Lower lobe of right lung (tissue), 2 donors: ENCODE results near the gene TRPC4AP. TPM values are rescaled to one million over a fixed set of nuclear protein-coding genes. Genes with fewer than 3 reads are reported as not detected.
"Not testable (repeated sequence)": the region's sequence is repeated elsewhere in the genome, so short reads cannot be mapped to it uniquely, and the experiment has no call there.

Source experiments
- ATAC-seq, 2 donors: fragments of 200-7000 bp; cut with Tn5 transposase; one replicate each; pipeline ENCODE4 v1.9.1; 2020 to 2022; ENCODE audit warnings: mild to moderate bottlenecking in 2 of 2, moderate library complexity in 2 of 2
- DNase-seq: peaks from one replicate; pipeline ENCODE4 v3.0.0-alpha.2; 2020
- H3K27ac ChIP-seq: fragments of 200-600 bp; one replicate; pipeline ENCODE4 v1.8.0; 2022
- H3K27me3 ChIP-seq: fragments of 200-600 bp; one replicate; pipeline ENCODE4 v1.8.0; 2022; ENCODE audit warnings: low read depth
- H3K36me3 ChIP-seq: fragments of 200-600 bp; one replicate; pipeline ENCODE4 v1.8.0; 2022; ENCODE audit warnings: mild to moderate bottlenecking
- H3K4me1 ChIP-seq: fragments of 200-600 bp; one replicate; pipeline ENCODE4 v1.8.0; 2022
- H3K4me3 ChIP-seq: fragments of 200-600 bp; one replicate; pipeline ENCODE4 v1.8.0; 2022; ENCODE audit warnings: mild to moderate bottlenecking
- H3K9me3 ChIP-seq: fragments of 200-600 bp; one replicate; pipeline ENCODE4 v1.8.0; 2022
- intact Hi-C: fragments of 100-400 bp; cut with DNase I; formaldehyde crosslinking; loops from one replicate; pipeline ENCODE4 v1.11.0; 2022
- total RNA-seq: library from RNA; stranded (reverse); fragmentation: NEBNext Ultra II Directional; extraction: Animal tissue kit (Norgen Biotek cat#: 25700); gene quantifications from one replicate; pipeline ENCODE4 v1.2.1, GENCODE V29; 2021
- TF ChIP-seq, protein P1 (sequence below): fragments of 200-600 bp; IDR thresholded peaks from one replicate; pipeline ENCODE4 v1.8.0; 2022; ENCODE audit warnings: antibody characterized with exemption, mild to moderate bottlenecking
- donor health status: DM: no; HTN: yes; CAD: no; lungs with severe emphysema.

TRPC4AP gene
- total RNA-seq, 1 donor from 2014 or later: 63.2 TPM

GRCh38 chr20:35077341-35077740, 15.3 kb downstream of the TRPC4AP start:
- no peaks in the 10 kb centered on the region for H3K27me3 ChIP-seq

GRCh38 chr20:35071436-35072153, 21.0 kb downstream of the TRPC4AP start:
- DNase-seq, H3K27me3 ChIP-seq, intact Hi-C loops, H3K4me1 ChIP-seq, ATAC-seq, H3K27ac ChIP-seq, H3K4me3 ChIP-seq, H3K9me3 ChIP-seq: not testable (repeated sequence)
- peaks cover 23% of the 10 kb centered on the region for H3K36me3 ChIP-seq

More at GRCh38 chr20:35077341-35077740, 15.3 kb downstream of the TRPC4AP start:
- Histone ChIP-seq H3K9me3 (no peaks in the 10 kb centered on the region), H3K27ac (no peak overlapping the region), H3K4me3 (no peak overlapping the region), H3K4me1 (peaks cover 42% of the 10 kb centered on the region), H3K36me3 (peaks cover 21% of the 10 kb centered on the region)
- DNase-seq: no peak
- TF ChIP-seq, protein P1, sequence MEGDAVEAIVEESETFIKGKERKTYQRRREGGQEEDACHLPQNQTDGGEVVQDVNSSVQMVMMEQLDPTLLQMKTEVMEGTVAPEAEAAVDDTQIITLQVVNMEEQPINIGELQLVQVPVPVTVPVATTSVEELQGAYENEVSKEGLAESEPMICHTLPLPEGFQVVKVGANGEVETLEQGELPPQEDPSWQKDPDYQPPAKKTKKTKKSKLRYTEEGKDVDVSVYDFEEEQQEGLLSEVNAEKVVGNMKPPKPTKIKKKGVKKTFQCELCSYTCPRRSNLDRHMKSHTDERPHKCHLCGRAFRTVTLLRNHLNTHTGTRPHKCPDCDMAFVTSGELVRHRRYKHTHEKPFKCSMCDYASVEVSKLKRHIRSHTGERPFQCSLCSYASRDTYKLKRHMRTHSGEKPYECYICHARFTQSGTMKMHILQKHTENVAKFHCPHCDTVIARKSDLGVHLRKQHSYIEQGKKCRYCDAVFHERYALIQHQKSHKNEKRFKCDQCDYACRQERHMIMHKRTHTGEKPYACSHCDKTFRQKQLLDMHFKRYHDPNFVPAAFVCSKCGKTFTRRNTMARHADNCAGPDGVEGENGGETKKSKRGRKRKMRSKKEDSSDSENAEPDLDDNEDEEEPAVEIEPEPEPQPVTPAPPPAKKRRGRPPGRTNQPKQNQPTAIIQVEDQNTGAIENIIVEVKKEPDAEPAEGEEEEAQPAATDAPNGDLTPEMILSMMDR: no peak
- ATAC-seq: peak in 1 of 2 donors; percentile 59
- intact Hi-C loops: no loop called here

- TF ChIP-seq, protein P1: no peak
- Histone ChIP-seq H3K9me3 (no peaks in the 10 kb centered on the region), H3K27ac (no peak overlapping the region), H3K4me3 (no peak overlapping the region), H3K4me1 (peaks cover 13% of the 10 kb centered on the region), H3K27me3 (no peaks in the 10 kb centered on the region), H3K36me3 (peaks cover 31% of the 10 kb centered on the region)
- intact Hi-C loops: no loop called here
- DNase-seq (no peak), ATAC-seq (no peak)
These were observed 26.4 kb downstream of the TRPC4AP start for GRCh38 chr20:35066194-35066593.

GRCh38 chr20:35065181-35065580, 27.4 kb downstream of the TRPC4AP start:
- no peak for ATAC-seq

GRCh38 chr20:35063168-35063567, 29.4 kb downstream of the TRPC4AP start:
- intact Hi-C loops: no loop called here
- no peak for ATAC-seq
- H3K27me3 ChIP-seq: no peaks in the 10 kb centered on the region
- H3K36me3 ChIP-seq: peaks cover 27% of the 10 kb centered on the region
- DNase-seq: no peak
- no peak overlapping the region for H3K27ac ChIP-seq
- H3K4me3 ChIP-seq: no peak overlapping the region
- TF ChIP-seq, protein P1: no peak
- H3K9me3 ChIP-seq: no peaks in the 10 kb centered on the region
- H3K4me1 ChIP-seq: peaks cover 7% of the 10 kb centered on the region

More at GRCh38 chr20:35065181-35065580, 27.4 kb downstream of the TRPC4AP start:
- intact Hi-C loops: no loop called here
- Histone ChIP-seq H3K4me3 (no peak overlapping the region), H3K27me3 (no peaks in the 10 kb centered on the region), H3K27ac (no peak overlapping the region), H3K4me1 (peaks cover 13% of the 10 kb centered on the region), H3K9me3 (no peaks in the 10 kb centered on the region), H3K36me3 (peaks cover 31% of the 10 kb centered on the region)
- no peak for DNase-seq
- TF ChIP-seq, protein P1: no peak

DNA sequence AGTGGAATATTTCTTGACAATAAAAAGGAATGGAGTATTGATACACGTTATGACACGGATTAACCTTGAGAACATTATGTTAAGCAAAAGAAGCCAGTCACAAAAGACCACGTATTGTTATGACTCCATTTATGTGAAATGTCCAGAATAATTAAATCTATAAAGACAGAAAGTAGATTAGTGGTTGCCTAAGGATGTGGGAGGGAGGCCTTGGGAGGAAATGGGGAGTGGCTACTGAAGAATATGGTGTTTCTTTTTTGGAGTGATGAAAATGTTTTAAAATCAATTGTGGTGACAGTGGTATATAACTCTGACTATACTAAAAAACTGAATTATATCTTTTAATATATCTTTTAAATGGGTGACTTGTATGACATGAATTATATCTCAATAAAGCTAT, 30.1 kb downstream of the TRPC4AP start:
- intact Hi-C loops: no loop called here

More for the DNA sequence above, 30.1 kb downstream of the TRPC4AP start:
- H3K27me3 ChIP-seq: no peaks in the 10 kb centered on the region
- no peak overlapping the region for H3K4me3 ChIP-seq
- no peak overlapping the region for H3K27ac ChIP-seq
- no peak for DNase-seq
- peaks cover 7% of the 10 kb centered on the region for H3K4me1 ChIP-seq
- H3K9me3 ChIP-seq: no peaks in the 10 kb centered on the region
- peaks cover 20% of the 10 kb centered on the region for H3K36me3 ChIP-seq
- TF ChIP-seq, protein P1: no peak
- no peak for ATAC-seq
